GM12878 (cell line): ENCODE results near the gene HRNR. TPM values are rescaled to one million over a fixed set of nuclear protein-coding genes. Genes with fewer than 3 reads are reported as not detected.

ENCODE experiments used
- ATAC-seq: fragments of 200-7000 bp; cut with Tn5 transposase; 3 replicates; pipeline ENCODE4 v1.9.1; 2020; ENCODE audit warnings: mild to moderate bottlenecking, moderate library complexity
- BruUV-seq: library from RNA; stranded (reverse); fragments of 400-500 nt; replicated peaks from 2 replicates; lab custom pipeline; 2021; lab: Mats Ljungman, UMichigan
- CTCF ChIA-PET: fragments of 300-600 bp; sonication (Branson Sonifier 250); formaldehyde crosslinking; extraction: SDS; loops from one replicate; lab custom pipeline; 2021; ENCODE audit warnings: inconsistent platforms; lab: Yijun Ruan, JAX
- POLR2A ChIA-PET: fragments of 350-600 bp; formaldehyde crosslinking; extraction: SDS; loops from one replicate; lab custom pipeline; 2021; ENCODE audit warnings: inconsistent platforms; lab: Charles Lee
- RAD21 ChIA-PET: fragments of 300-600 bp; sonication (Branson Sonifier 250); formaldehyde crosslinking; loops from one replicate; lab custom pipeline; 2023; ENCODE audit warnings: antibody characterized with exemption; ENCODE audit not compliant: unreplicated experiment; lab: Charles Lee
- SMC1A ChIA-PET: fragments of 300-600 bp; sonication (Branson Sonifier 250); formaldehyde crosslinking; loops from one replicate; lab custom pipeline; 2023; ENCODE audit not compliant: unreplicated experiment, uncharacterized antibody; lab: Charles Lee
- DNase-seq: peaks from one replicate; pipeline ENCODE4 v3.0.0-alpha.2; 2011; ENCODE audit warnings: low read depth, low spot score
- FAIRE-seq: peaks from 3 replicates; lab custom pipeline; 2011; peaks lifted over from hg19 to GRCh38; lab: Jason Lieb, UNC
- H2AFZ ChIP-seq: 2 replicates; pipeline ENCODE4 v1.6.0; 2011; ENCODE audit warnings: low read depth, low read length, control low read depth; ENCODE audit not compliant: control insufficient read depth
- H3K27ac ChIP-seq: 2 replicates; pipeline ENCODE4 v1.5.1; 2011; ENCODE audit warnings: control low read depth; ENCODE audit not compliant: control insufficient read depth, insufficient read depth
- H3K27me3 ChIP-seq, 2 experiments: replicated peaks in 1 of 2; 2 replicates each; pipeline versions ENCODE4 v1.6.0 to v1.6.1; 2011; ENCODE audit warnings: low read length in 1 of 2; ENCODE audit not compliant: control insufficient read depth in 2 of 2, insufficient read depth in 2 of 2
- H3K36me3 ChIP-seq, 2 experiments: 2 replicates each; pipeline ENCODE4 v1.5.1; 2011; ENCODE audit warnings: low read length in 1 of 2; ENCODE audit not compliant: control insufficient read depth in 2 of 2, insufficient read depth in 2 of 2
- H3K4me1 ChIP-seq: 2 replicates; pipeline ENCODE4 v1.6.1; 2011; ENCODE audit warnings: mild to moderate bottlenecking, low read length, moderate library complexity, mixed read lengths; ENCODE audit not compliant: control insufficient read depth, insufficient read depth
- H3K4me2 ChIP-seq: 2 replicates; pipeline ENCODE4 v1.6.0; 2011; ENCODE audit warnings: control low read depth; ENCODE audit not compliant: control insufficient read depth, insufficient read depth
- H3K4me3 ChIP-seq: fragments of 200-600 bp; sonication (generic); 2 replicates; pipeline ENCODE4 v1.5.1; 2016
- H3K79me2 ChIP-seq: 2 replicates; pipeline ENCODE4 v1.6.0; 2011; ENCODE audit warnings: low read length; ENCODE audit not compliant: control insufficient read depth, insufficient read depth
- H3K9ac ChIP-seq: 2 replicates; pipeline ENCODE4 v1.8.0; 2011; ENCODE audit warnings: low read length, control low read depth, mixed read lengths; ENCODE audit not compliant: control insufficient read depth, insufficient read depth
- H3K9me3 ChIP-seq: replicated peaks from 3 replicates; pipeline ENCODE4 v1.5.1; 2011; ENCODE audit warnings: mild to moderate bottlenecking, low read length; ENCODE audit not compliant: control insufficient read depth, insufficient read depth
- H4K20me1 ChIP-seq: 2 replicates; pipeline ENCODE4 v1.6.0; 2011; ENCODE audit not compliant: control insufficient read depth, insufficient read depth
- CEBPB ChIP-seq, 2 experiments: fragments of 150-350 bp in 1 of 2; IDR thresholded peaks; 2 replicates each; pipeline ENCODE4 v1.6.1; 2012 to 2014; ENCODE audit warnings: low read depth in 2 of 2, low read length in 2 of 2, borderline replicate concordance in 1 of 2, inconsistent platforms in 1 of 2
- CHD4 ChIP-seq: fragments of 200-600 bp; sonication (generic); IDR thresholded peaks from 2 replicates; pipeline ENCODE4 v1.6.1; 2016; ENCODE audit warnings: mild to moderate bottlenecking
- E2F8 ChIP-seq: fragments of 450-650 bp; IDR thresholded peaks from 2 replicates; pipeline ENCODE4 v1.6.1; 2018; ENCODE audit warnings: mild to moderate bottlenecking, low read depth, moderate library complexity; ENCODE audit not compliant: partially characterized antibody
- HDAC6 ChIP-seq: fragments of 200-600 bp; sonication (generic); IDR thresholded peaks from one replicate; pipeline ENCODE4 v1.8.0; 2017; ENCODE audit warnings: antibody characterized with exemption; ENCODE audit not compliant: unreplicated experiment
- JUND ChIP-seq: IDR thresholded peaks from 2 replicates; pipeline ENCODE4 v1.6.1; 2012; ENCODE audit warnings: low read depth, mild to moderate bottlenecking, low read length, improper control_type of control experiment, moderate library complexity
- MXI1 ChIP-seq: fragments of 150-350 bp; IDR thresholded peaks from 2 replicates; pipeline ENCODE4 v1.6.1; 2011; ENCODE audit warnings: low read depth, mild to moderate bottlenecking, inconsistent platforms, low read length, improper control_type of control experiment
- NBN ChIP-seq: fragments of 450-650 bp; IDR thresholded peaks from 2 replicates; pipeline ENCODE4 v1.6.1; 2016
- NFIC ChIP-seq: IDR thresholded peaks from 2 replicates; pipeline ENCODE4 v1.6.1; 2012; ENCODE audit warnings: low read depth, mild to moderate bottlenecking, inconsistent platforms, low read length, moderate library complexity
- NR2C1 ChIP-seq: fragments of 450-650 bp; IDR thresholded peaks from 2 replicates; pipeline ENCODE4 v1.6.1; 2017; ENCODE audit warnings: antibody characterized with exemption, mild to moderate bottlenecking, moderate library complexity
- RFX5 ChIP-seq: IDR thresholded peaks from 2 replicates; pipeline ENCODE4 v1.6.1; 2011; ENCODE audit warnings: low read depth, low read length, improper control_type of control experiment
- TCF3 ChIP-seq: IDR thresholded peaks from 2 replicates; pipeline ENCODE4 v1.6.1; 2012; ENCODE audit warnings: low read depth, mild to moderate bottlenecking, low read length, borderline replicate concordance; ENCODE audit not compliant: insufficient read depth
- ZBTB11 ChIP-seq: fragments of 450-650 bp; formaldehyde crosslinking; IDR thresholded peaks from 2 replicates; pipeline ENCODE4 v1.5.0; 2022; ENCODE audit warnings: mild to moderate bottlenecking, missing genetic modification characterization
- ZBTB4 ChIP-seq: fragments of 450-650 bp; formaldehyde crosslinking; IDR thresholded peaks from 2 replicates; pipeline ENCODE4 v1.4.0; 2022; ENCODE audit warnings: mild to moderate bottlenecking, moderate library complexity
- WGBS: methylation state at CpG from one replicate; pipeline ENCODE4 v1.1.6; 2016; ENCODE audit warnings: low lambda C conversion rate; ENCODE audit not compliant: insufficient replicate concordance, insufficient coverage; ENCODE audit errors: missing lambda C conversion rate; 5-methylcytosine and 5-hydroxymethylcytosine counted together
- in situ Hi-C: fragments of 300-500 bp; cut with MboI; formaldehyde crosslinking; loops from 9 replicates; pipeline ENCODE4 v1.14.3; 2018; ENCODE audit warnings: mixed read lengths
- intact Hi-C: fragments of 100-400 bp; cut with micrococcal nuclease; formaldehyde crosslinking; loops from one replicate; pipeline ENCODE4 v1.14.2; 2022; ENCODE audit not compliant: unreplicated experiment
- polyA plus RNA-seq, 11 experiments: library from polyadenylated mRNA; depleted of rRNA in 4 of 11; unstranded in 6 of 11; stranded (reverse) in 5 of 11; fragments of >200 nt; fragmentation: Nextera tagmentation in 4 of 11; fragmentation: Illumina TruSeq in 1 of 11; extraction: Ambion mirVana in 4 of 11; extraction: Trizol in 1 of 11; gene quantifications; 1 replicate in 1 of 11; 2 replicates in 10 of 11; pipeline versions ENCODE4 v1.2.1 to v1.2.3, GENCODE V29; 2011 to 2016; ENCODE audit warnings: inconsistent platforms in 2 of 11, missing spikeins in 2 of 11, low read depth in 1 of 11
- total RNA-seq, 4 experiments: library from RNA; depleted of rRNA in 3 of 4; stranded (reverse); fragments of >200 nt in 3 of 4; fragmentation: Illumina TruSeq in 1 of 4; extraction: Trizol in 1 of 4; gene quantifications; 2 replicates each; pipeline versions ENCODE4 v1.2.1 to v1.2.3, GENCODE V29; 2013 to 2021

Gene HRNR
- total and polyA plus RNA-seq, 10 of the 15 experiments (the other 5 are each of a cell fraction or from before 2014, with no cell fraction given) = not detected

- TF ChIP-seq ZBTB11 (CRISPR knock-in tag) = no peak
These were observed 32.7 kb downstream of the HRNR start (continued) for GRCh38 chr1:152191260-152191659.

- Histone ChIP-seq H3K27me3 (no peaks in the 10 kb centered on the region), H3K79me2 (no peaks in the 10 kb centered on the region), H3K36me3 (no peaks in the 10 kb centered on the region), H3K9ac (no peak overlapping the region), H3K4me1 (no peaks in the 10 kb centered on the region; the same call in 1 of the 2 replicates), H3K4me2 (no peak overlapping the region), H4K20me1 (no peaks in the 10 kb centered on the region), H3K27ac (no peak overlapping the region), H2AFZ (no peak overlapping the region), H3K9me3 (no peaks in the 10 kb centered on the region), H3K4me3 (no peak overlapping the region)
- SMC1A ChIA-PET = interaction anchor here (1.8 kb wide), 1 partner anchor 268 kb away, joined by 7 read pairs; no protein-coding TSS in a partner anchor
- BruUV-seq = no TSS peak
- in situ Hi-C loops = loop anchor here (5.0 kb wide), 1 partner anchor 162 kb away; no protein-coding TSS in a partner anchor
- FAIRE-seq (no peak), ATAC-seq (no peak), DNase-seq (no peak)
- CTCF ChIA-PET = interaction anchor here (1.2 to 3.5 kb wide), 3 partner anchors 14 to 268 kb away, joined by 3 to 33 read pairs (median 7); no protein-coding TSS in a partner anchor
- intact Hi-C loops = loop anchor here (1.0 kb wide), 1 partner anchor 251 kb away; no protein-coding TSS in a partner anchor
- RAD21 ChIA-PET = interaction anchor here (1.1 to 1.2 kb wide), 2 partner anchors 250 to 268 kb away, joined by 4 to 6 read pairs; no protein-coding TSS in a partner anchor
- POLR2A ChIA-PET = no interaction called here
- WGBS = 5% methylated on average over 2 of the region's 2 CpGs
- TF ChIP-seq MXI1 (no peak), NFIC (no peak), HDAC6 (no peak), NR2C1 (no peak), NBN (no peak), CEBPB (IDR thresholded peaks at IDR 0.05; ENCODE audit: borderline replicate concordance in 1 of 2, low read depth in 2 of 2, low read length in 2 of 2) (no peak), CHD4 (no peak), JUND (no peak), ZBTB4 (CRISPR knock-in tag) (no peak), RFX5 (no peak), TCF3 (no peak), E2F8 (no peak)
These were observed 33.4 kb downstream of the HRNR start for GRCh38 chr1:152190589-152190988.
